ENCODE data around the gene MYPOP. TPM values are rescaled to one million over a fixed set of nuclear protein-coding genes. Genes with fewer than 3 reads are reported as not detected.
A peak's percentile ranks its signal among the peaks of the same experiment; 100 is the strongest.
"Not testable (repeated sequence)": the region's sequence is repeated elsewhere in the genome, so short reads cannot be mapped to it uniquely, and the experiment has no call there.

Gene MYPOP
- total RNA-seq, 1 experiment from 2014 or later, result 4.4 TPM

GRCh38 chr19:45908956-45909355, 6.5 kb upstream of the MYPOP start:
- peak; percentile 36 for DNase-seq (ENCODE audit: low read depth)

- DNase-seq (ENCODE audit: low read depth), result peak; percentile 76
These were observed 3.8 kb upstream of the MYPOP start for GRCh38 chr19:45906221-45906620.

- no peak for DNase-seq (ENCODE audit: low read depth)
These were observed 2.6 kb upstream of the MYPOP start for GRCh38 chr19:45905011-45905410.

- DNase-seq (ENCODE audit: low read depth), result peak; percentile 95
These were observed 525 bp upstream of the MYPOP start for GRCh38 chr19:45902651-45903625.

- DNase-seq (ENCODE audit: low read depth), result no peak
These were observed 941 bp downstream of the MYPOP start for GRCh38 chr19:45901432-45901911.

- DNase-seq (ENCODE audit: low read depth), result no peak
These were observed 1.5 kb downstream of the MYPOP start for GRCh38 chr19:45900738-45901431.

GRCh38 chr19:45899919-45900589, 2.4 kb downstream of the MYPOP start:
- DNase-seq (ENCODE audit: low read depth), result no peak

GRCh38 chr19:45899253-45899652, 3.2 kb downstream of the MYPOP start:
- DNase-seq (ENCODE audit: low read depth), result no peak

- no peak for DNase-seq (ENCODE audit: low read depth)
These were observed 5.1 kb downstream of the MYPOP start for GRCh38 chr19:45897261-45897812.

GRCh38 chr19:45895983-45896599, 6.3 kb downstream of the MYPOP start:
- DNase-seq (ENCODE audit: low read depth), result not testable (repeated sequence)

- no peak for DNase-seq (ENCODE audit: low read depth)
These were observed 6.9 kb downstream of the MYPOP start for GRCh38 chr19:45895519-45895972.

GRCh38 chr19:45890877-45891276, 11.5 kb downstream of the MYPOP start:
- DNase-seq (ENCODE audit: low read depth), result no peak

GRCh38 chr19:45889210-45889885, 13.1 kb downstream of the MYPOP start:
- no peak for DNase-seq (ENCODE audit: low read depth)

- no peak for DNase-seq (ENCODE audit: low read depth)
These were observed 15.2 kb downstream of the MYPOP start for GRCh38 chr19:45887200-45887710.

- peak; percentile 94 for DNase-seq (ENCODE audit: low read depth)
These were observed 15.8 kb downstream of the MYPOP start for GRCh38 chr19:45886427-45887199.

GRCh38 chr19:45885556-45886426, 16.6 kb downstream of the MYPOP start, which contains the start of gene IRF2BP1:
IRF2BP1 (minus strand) TSS chr19:45886141; CDS start chr19:45885774, 367 bp downstream.
- peak; percentile 87 for DNase-seq (ENCODE audit: low read depth)

- DNase-seq (ENCODE audit: low read depth), result no peak
These were observed 17.5 kb downstream of the MYPOP start for GRCh38 chr19:45884682-45885555.
